Ishikawa (cell line): ENCODE results near the gene PITX3.

Experiments used
- CREB1 ChIP-seq: IDR thresholded peaks from 2 replicates; pipeline ENCODE4 v1.6.1; 2012; ENCODE audit warnings: low read depth
- EGR1 ChIP-seq: IDR thresholded peaks from 2 replicates; pipeline ENCODE4 v1.6.1; 2012
- EP300 ChIP-seq: IDR thresholded peaks from 2 replicates; pipeline ENCODE4 v1.6.1; 2012; ENCODE audit warnings: borderline replicate concordance
- RAD21 ChIP-seq: IDR thresholded peaks from 2 replicates; pipeline ENCODE4 v1.6.1; 2012; ENCODE audit warnings: low read depth
- TAF1 ChIP-seq: IDR thresholded peaks from 2 replicates; pipeline ENCODE4 v1.6.1; 2012; ENCODE audit warnings: low read depth, mild to moderate bottlenecking
- TEAD4 ChIP-seq: IDR thresholded peaks from 2 replicates; pipeline ENCODE4 v1.6.1; 2012
- YY1 ChIP-seq: IDR thresholded peaks from 2 replicates; pipeline ENCODE4 v1.6.1; 2012; ENCODE audit warnings: low read depth
- ZBTB7A ChIP-seq: IDR thresholded peaks from 2 replicates; pipeline ENCODE4 v1.6.1; 2012; ENCODE audit warnings: low read depth
- TF ChIP-seq, protein P1 (sequence below): IDR thresholded peaks from 2 replicates; pipeline ENCODE4 v1.6.1; 2012
- TF ChIP-seq, protein P2 (sequence below): IDR thresholded peaks from 2 replicates; pipeline ENCODE4 v1.6.1; 2012; ENCODE audit warnings: low read depth, mild to moderate bottlenecking

DNA sequence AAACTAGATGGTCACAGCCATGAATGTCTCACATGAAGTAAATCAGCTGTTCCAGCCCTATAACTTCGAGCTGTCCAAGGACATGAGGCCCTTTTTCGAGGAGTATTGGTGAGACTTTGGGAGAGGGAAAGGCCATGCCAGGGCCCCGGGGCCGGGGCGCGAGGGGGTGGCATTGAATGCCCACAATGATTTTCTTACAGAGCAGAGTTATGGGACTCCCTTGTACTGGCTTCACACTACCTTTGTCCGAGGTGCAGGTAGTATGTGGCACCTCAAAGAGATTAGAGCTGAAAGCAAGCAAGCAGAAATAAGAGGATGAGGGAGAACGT is 14.8 kb downstream of the PITX3 start:
- TF ChIP-seq RAD21 (no peak), TAF1 (no peak), CREB1 (no peak), ZBTB7A (no peak), YY1 (no peak), TEAD4 (no peak), EP300 (no peak), EGR1 (no peak)
- TF ChIP-seq, protein P1, sequence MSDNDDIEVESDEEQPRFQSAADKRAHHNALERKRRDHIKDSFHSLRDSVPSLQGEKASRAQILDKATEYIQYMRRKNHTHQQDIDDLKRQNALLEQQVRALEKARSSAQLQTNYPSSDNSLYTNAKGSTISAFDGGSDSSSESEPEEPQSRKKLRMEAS = no peak
- TF ChIP-seq, protein P2, sequence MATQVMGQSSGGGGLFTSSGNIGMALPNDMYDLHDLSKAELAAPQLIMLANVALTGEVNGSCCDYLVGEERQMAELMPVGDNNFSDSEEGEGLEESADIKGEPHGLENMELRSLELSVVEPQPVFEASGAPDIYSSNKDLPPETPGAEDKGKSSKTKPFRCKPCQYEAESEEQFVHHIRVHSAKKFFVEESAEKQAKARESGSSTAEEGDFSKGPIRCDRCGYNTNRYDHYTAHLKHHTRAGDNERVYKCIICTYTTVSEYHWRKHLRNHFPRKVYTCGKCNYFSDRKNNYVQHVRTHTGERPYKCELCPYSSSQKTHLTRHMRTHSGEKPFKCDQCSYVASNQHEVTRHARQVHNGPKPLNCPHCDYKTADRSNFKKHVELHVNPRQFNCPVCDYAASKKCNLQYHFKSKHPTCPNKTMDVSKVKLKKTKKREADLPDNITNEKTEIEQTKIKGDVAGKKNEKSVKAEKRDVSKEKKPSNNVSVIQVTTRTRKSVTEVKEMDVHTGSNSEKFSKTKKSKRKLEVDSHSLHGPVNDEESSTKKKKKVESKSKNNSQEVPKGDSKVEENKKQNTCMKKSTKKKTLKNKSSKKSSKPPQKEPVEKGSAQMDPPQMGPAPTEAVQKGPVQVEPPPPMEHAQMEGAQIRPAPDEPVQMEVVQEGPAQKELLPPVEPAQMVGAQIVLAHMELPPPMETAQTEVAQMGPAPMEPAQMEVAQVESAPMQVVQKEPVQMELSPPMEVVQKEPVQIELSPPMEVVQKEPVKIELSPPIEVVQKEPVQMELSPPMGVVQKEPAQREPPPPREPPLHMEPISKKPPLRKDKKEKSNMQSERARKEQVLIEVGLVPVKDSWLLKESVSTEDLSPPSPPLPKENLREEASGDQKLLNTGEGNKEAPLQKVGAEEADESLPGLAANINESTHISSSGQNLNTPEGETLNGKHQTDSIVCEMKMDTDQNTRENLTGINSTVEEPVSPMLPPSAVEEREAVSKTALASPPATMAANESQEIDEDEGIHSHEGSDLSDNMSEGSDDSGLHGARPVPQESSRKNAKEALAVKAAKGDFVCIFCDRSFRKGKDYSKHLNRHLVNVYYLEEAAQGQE = no peak
